GM18951 (cell line): ENCODE data around the gene TOR2A.

Experiments
- POLR2A ChIP-seq: IDR thresholded peaks from 4 replicates; pipeline ENCODE4 v1.6.1; 2011; ENCODE audit warnings: mild to moderate bottlenecking; ENCODE audit not compliant: insufficient read length, insufficient read depth; ENCODE audit errors: extremely low read depth
- in situ Hi-C: fragments of 300-500 bp; cut with MboI; formaldehyde crosslinking; loops from one replicate; pipeline ENCODE4 v1.12.0; 2022; ENCODE audit warnings: low sequenced_read_pairs, mixed read lengths, inconsistent platforms; ENCODE audit not compliant: unreplicated experiment

TOR2A gene

DNA sequence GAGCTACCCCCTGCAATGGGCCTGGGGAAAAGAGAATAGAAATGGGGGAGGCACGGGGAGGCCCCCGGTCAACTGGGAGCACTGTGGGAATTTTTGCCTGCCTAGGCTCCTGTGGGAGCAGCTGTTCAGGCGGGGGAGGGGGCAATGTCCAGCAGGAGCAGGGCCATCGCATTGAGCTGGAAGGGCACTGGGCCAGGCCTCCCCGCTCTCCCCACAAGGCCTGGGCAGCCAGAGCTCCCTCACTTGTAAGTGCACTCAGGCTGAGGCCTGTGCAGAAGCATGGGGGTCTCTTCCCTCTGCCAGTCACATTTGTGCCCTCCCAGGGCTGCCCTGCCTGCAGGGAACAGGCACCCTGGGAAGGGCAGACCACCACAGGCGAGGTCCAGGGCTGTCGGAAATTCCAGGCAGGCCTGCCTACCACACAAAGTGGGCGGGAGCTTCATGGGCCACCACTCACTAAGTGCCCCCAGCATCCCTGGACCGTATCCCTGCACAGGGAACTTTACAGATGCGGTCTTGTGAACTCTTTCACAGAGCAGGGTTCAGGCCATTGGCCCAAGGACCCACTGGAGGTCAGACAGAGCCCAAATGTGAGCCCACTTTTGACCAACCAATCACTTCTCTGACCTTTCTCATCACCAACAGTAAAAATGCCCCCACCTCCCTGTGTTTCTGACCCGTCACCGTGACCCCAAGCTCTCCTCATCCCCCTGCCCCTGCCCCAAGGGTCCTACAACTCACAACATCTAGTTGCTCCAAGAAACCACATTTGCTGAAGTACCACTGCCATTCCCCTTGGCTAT, 29.3 kb downstream of the TOR2A start:
- TF ChIP-seq POLR2A, result no peak

GRCh38 chr9:127703289-127703946, 31.7 kb downstream of the TOR2A start:
- in situ Hi-C loops, result no loop called here
- TF ChIP-seq POLR2A, result no peak

More for the DNA sequence above, 29.3 kb downstream of the TOR2A start:
- in situ Hi-C loops, result no loop called here

DNA sequence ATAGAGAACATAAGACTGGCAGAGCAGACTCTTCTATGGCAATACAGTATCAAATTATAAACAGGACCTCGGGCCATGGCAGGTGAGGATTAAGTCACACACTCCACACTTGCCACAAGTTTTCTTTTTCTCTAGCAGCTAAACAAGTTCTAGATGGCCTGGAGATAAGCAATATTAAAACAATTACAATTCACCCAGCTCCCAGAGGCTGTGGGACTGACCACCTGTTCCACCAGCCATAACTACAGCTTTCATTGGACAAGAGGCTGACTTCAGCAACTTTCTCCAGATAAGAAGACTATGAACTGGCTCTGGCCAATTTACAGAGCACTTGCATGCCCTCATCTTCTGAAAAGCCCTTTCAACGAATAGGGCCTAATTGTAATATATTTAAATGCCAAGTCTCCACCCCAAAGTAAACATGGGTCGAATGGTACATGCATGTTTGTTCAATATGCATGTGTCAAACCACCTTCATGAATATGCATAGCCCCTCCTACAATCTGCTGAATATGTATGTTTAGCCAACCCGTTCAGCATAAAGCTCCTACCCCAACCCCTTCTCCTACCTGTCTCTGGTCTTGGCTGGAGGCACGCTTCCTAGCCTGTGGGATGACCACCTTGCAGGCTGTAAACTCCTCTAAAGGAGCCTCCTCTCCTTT, 34.4 kb downstream of the TOR2A start:
- in situ Hi-C loops, result no loop called here

GRCh38 chr9:127700140-127700539, 35.0 kb downstream of the TOR2A start:
- in situ Hi-C loops, result no loop called here
- no peak for TF ChIP-seq POLR2A

More for the DNA sequence above, 34.4 kb downstream of the TOR2A start:
- no peak for TF ChIP-seq POLR2A

- TF ChIP-seq POLR2A, result peak; percentile 33
- in situ Hi-C loops, result no loop called here
Observed at GRCh38 chr9:127698985-127699670, 36.0 kb downstream of the TOR2A start.

- no peak for TF ChIP-seq POLR2A
- in situ Hi-C loops, result no loop called here
Observed at GRCh38 chr9:127698386-127698785, 36.7 kb downstream of the TOR2A start.

- no peak for TF ChIP-seq POLR2A
- in situ Hi-C loops, result no loop called here
Observed at GRCh38 chr9:127697575-127697974, 37.5 kb downstream of the TOR2A start.

DNA sequence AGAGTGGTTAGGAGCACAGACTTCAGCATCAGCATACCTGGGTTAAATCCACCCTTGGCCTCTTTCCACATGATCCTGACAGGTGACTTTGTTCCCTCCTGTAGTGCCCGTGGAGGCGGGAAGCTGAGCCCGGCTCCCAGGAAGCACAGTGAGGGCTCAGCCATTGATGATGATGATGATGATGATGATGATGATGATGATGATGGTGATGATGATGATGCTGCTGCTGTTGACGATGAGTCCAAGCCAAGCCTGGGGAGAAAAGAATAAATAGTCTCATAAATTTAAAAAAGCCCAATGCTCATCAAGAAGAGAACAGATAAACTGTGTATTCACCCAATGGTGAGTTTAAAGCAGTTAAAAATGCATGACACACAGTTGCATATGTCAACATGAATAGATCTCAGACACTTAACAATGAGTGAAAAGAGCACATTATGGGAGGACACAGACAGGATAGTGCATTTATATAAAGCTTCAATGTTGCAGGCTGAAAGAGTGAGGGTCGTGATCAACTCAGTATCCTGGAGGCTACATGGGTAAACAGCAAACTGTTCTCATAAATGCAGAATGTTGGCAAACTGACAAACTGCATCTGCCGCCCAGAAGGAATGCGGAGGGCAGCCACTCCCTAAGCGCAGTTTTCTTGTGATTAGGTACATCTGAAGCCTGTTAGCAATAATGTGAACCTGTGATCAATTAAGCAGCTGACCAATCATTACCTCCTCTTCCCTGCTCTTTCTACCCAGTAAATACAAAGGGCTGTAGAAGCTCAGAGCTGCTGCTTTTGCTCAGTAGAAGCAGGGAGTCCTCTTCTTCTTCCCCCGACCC, 40.0 kb downstream of the TOR2A start:
- no peak for TF ChIP-seq POLR2A
- in situ Hi-C loops, result no loop called here

- in situ Hi-C loops, result no loop called here
Observed at GRCh38 chr9:127693697-127694096, 41.4 kb downstream of the TOR2A start.

DNA sequence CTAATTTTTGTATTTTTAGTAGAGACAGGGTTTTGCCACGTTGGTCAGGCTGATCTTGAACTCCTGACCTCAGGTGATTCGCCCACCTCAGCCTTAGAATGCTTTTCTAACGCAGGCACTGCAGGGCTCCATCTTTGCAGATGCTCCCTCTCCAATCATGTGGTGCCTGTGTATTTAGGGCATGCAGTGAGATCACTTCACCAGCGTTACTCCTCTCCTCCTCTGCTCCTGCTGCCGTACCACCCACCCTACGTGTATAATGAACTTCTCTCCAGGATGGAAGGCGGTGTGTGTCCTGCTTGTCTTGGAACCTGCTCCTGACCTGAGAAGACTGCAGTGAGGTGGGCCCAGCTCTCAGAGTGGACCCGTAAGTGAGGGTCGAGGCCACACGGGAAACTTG, 42.0 kb downstream of the TOR2A start:
- in situ Hi-C loops, result no loop called here
- TF ChIP-seq POLR2A, result no peak

More at GRCh38 chr9:127693697-127694096, 41.4 kb downstream of the TOR2A start:
- no peak for TF ChIP-seq POLR2A

DNA sequence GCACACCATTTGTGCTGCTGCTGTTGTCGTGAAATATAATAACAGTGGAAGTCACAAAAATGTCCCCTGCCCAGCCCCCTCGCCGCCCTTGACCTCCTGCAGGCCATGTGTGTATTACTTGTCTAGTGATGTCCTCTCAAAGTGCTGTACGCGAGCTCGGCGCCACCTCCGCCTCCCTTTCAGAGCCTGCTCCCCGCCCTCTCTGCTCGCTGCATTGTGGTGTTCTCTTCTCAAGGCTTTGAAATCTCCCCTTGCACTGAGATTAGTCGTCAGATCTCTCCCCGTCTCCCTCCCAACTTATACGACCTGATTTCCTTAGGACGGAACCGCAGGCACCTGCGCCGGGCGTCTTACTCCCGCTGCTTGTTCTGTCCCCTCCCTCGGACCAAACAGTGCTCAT, 43.0 kb downstream of the TOR2A start:
- no peak for TF ChIP-seq POLR2A
- in situ Hi-C loops, result no loop called here

GRCh38 chr9:127690735-127691134, 44.4 kb downstream of the TOR2A start:
- no peak for TF ChIP-seq POLR2A
- in situ Hi-C loops, result no loop called here

- no peak for TF ChIP-seq POLR2A
- in situ Hi-C loops, result no loop called here
Observed at GRCh38 chr9:127689329-127690000, 45.6 kb downstream of the TOR2A start.
